SKM-1 (cell line): ENCODE data around the gene SYVN1.
"Not testable (repeated sequence)": the region's sequence is repeated elsewhere in the genome, so short reads cannot be mapped to it uniquely, and the experiment has no call there.

Experiments used
- DNase-seq: peaks from one replicate; lab custom pipeline; 2025; ENCODE audit not compliant: unreplicated experiment; lab: John Stamatoyannopoulos, UW

SYVN1 gene

GRCh38 chr11:65151331-65151899, 17.1 kb upstream of the SYVN1 start:
- no peak for DNase-seq

GRCh38 chr11:65150509-65151299, 16.4 kb upstream of the SYVN1 start:
- DNase-seq: peak; percentile 89

DNA sequence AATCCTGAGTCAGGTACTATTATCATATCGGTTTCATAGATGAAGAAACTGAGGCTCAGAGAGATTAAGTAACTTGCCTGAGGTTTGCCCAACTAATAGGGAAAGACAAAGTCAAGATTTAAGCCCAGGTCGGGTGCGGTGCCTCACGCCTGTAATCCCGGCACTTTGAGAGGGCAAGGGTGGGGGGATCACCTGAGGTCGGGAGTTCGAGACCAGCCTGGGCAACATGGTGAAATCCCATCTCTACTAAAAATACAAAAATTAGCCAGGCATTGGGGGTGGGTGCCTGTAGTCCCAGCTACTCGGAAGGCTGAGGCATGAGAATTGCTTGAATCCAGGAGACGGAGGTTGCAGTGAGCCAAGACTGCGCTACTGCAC, 15.8 kb upstream of the SYVN1 start:
- not testable (repeated sequence) for DNase-seq

- no peak for DNase-seq
Observed at GRCh38 chr11:65148657-65149056, 14.3 kb upstream of the SYVN1 start.

GRCh38 chr11:65147352-65148075, 13.2 kb upstream of the SYVN1 start:
- no peak for DNase-seq

- no peak for DNase-seq
Observed at GRCh38 chr11:65141896-65142494, 7.7 kb upstream of the SYVN1 start.

GRCh38 chr11:65136515-65137096, 2.3 kb upstream of the SYVN1 start:
- DNase-seq: no peak

- DNase-seq: no peak
Observed at GRCh38 chr11:65135633-65136145, 1.4 kb upstream of the SYVN1 start.

- peak; percentile 97 for DNase-seq
Observed at GRCh38 chr11:65134952-65135632, 773 bp upstream of the SYVN1 start.

GRCh38 chr11:65133724-65134123, 595 bp downstream of the SYVN1 start:
- no peak for DNase-seq

- peak; percentile 41 for DNase-seq
Observed at GRCh38 chr11:65132988-65133700, 1.2 kb downstream of the SYVN1 start.

- DNase-seq: no peak
Observed at GRCh38 chr11:65132238-65132987, 1.9 kb downstream of the SYVN1 start.

DNA sequence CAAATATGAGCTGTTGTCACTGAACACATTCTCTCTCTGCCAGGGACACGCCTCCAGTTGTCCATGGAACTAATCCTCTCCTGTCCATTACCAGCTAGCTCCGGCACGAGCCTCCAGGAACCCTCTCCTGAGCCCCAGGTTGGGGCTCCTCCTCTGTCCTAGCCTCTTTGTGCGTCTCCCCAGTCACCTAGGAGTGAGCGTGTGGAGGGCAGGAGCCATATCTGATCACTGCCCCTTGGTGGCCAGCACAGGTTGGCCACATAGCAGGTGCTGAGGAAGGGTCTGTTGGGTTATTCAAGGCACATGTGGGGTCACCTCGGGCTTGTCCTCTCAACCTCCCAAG, 2.5 kb downstream of the SYVN1 start:
- no peak for DNase-seq

DNA sequence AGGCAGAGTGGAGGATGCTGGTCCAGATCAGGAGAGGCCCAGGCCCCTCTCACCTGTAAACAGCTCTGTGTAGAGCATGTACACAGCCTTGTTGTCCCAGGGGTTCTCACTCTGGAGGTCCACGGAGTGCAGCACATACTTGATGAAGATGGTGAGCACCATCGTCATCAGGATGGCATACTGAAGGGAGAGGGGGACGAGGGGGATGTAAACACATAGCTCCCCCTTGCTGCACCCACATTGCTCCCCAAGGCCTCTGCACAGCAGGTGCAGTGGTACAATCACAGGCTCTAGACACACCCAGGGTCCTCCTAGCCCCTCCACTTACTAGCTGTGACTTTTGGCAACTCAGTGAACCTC, 2.9 kb downstream of the SYVN1 start:
- no peak for DNase-seq

- no peak for DNase-seq
Observed at GRCh38 chr11:65130631-65131416, 3.5 kb downstream of the SYVN1 start.

DNA sequence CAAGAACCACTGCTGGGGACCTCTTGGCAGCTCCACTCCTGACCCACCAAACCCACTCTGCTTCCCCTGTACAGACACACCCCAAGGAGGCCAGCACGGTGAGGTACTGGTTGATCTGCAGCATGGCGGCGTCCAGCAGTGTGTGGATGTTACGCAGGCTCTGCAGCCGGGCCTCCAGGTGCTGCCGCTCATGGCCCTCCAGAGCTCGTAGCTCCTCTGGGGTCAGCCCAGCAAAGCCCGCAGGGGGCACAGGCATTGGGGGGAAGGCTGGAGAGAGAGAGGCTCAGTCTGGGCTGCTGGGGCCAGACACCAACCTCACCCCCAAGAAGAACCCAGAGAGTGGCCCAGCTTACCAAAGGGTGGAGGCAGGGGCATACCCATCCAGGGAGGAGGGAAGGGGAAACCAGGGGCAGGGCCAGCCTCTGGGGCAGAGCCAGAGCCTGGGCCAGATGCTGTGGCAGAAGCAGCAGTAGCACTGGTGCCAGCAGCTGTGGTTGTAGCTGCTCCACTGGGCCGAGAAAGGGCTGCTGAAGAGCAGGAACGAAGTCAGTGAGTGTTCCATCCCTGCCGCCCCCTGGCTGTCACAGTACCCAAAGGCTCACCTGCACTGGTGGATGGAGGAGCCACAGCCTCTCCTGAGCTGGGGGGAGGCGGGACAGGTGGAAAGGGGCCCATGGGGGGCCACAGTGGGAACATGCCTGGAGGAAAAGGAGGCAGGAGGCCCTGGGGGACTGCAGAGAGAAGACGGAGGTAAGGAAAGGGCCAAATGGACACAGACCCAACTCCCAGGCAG, 4.5 kb downstream of the SYVN1 start:
- DNase-seq: no peak

- no peak for DNase-seq
Observed at GRCh38 chr11:65128182-65129145, 5.9 kb downstream of the SYVN1 start.
